ENCODE measurements around the gene HIC1. TPM values are rescaled to one million over a fixed set of nuclear protein-coding genes. Genes with fewer than 3 reads are reported as not detected.

Gene HIC1
- total RNA-seq, 4 donors from 2014 or later = 2.1 to 14.1 (median 5.9) TPM

GRCh38 chr17:2044263-2044894 is 10.5 kb upstream of the HIC1 start:
- Histone ChIP-seq H3K36me3 (peaks cover 0 to 30% (median 6%) of the 10 kb centered on the region in 3 donors), H3K9me3 (no peaks in the 10 kb centered on the region)
- DNase-seq = no peak

DNA sequence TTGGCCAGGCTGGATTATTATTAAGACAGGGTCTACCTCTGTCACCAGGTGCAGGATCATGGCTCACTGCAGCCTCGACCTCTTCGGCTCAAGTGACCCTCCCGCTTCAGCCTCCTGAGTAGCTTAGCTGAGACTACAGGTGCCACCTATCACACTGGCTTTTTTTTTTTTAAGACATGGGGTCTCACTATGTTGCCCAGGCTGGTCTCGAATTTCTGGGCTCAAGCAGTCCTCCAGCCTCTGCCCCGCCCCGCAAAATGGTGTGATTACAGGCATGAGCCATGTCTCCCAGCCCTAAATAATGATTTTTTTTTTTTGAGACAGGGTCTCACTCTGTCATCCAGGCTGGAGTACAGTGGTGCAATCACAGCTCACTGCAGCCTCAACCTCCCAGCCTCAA is 7.3 kb upstream of the HIC1 start:
- H3K9me3 ChIP-seq = no peaks in the 10 kb centered on the region
- 95 to 97% methylated on average over 6 of the region's 6 CpGs for WGBS, 2 donors
- H3K36me3 ChIP-seq = peaks cover 0 to 18% (median 6%) of the 10 kb centered on the region in 3 donors
- peaks cover 0 to 22% (median 0%) of the 10 kb centered on the region in 4 donors for H3K27me3 ChIP-seq
- no peak overlapping the region for H3K27ac ChIP-seq
- TF ChIP-seq CTCF (IDR thresholded peaks at IDR 0.05) = no peak
- no peak for TF ChIP-seq POLR2A (IDR thresholded peaks at IDR 0.05)
- DNase-seq = no peak
- no peak overlapping the region for H3K4me3 ChIP-seq
- H3K4me1 ChIP-seq = peaks cover 25 to 52% (median 39%) of the 10 kb centered on the region in 3 donors
- intact Hi-C loops (cut with DNase I) = no loop called here

More at GRCh38 chr17:2044263-2044894, 10.5 kb upstream of the HIC1 start:
- H3K4me1 ChIP-seq = peaks cover 22 to 47% (median 37%) of the 10 kb centered on the region in 3 donors
- H3K27me3 ChIP-seq = no peaks in the 10 kb centered on the region
- WGBS, 2 donors = 89 to 91% methylated on average over 5 of the region's 5 CpGs
- intact Hi-C loops (cut with DNase I) = no loop called here
- H3K4me3 ChIP-seq = no peak overlapping the region
- no peak for TF ChIP-seq POLR2A (IDR thresholded peaks at IDR 0.05)
- TF ChIP-seq CTCF (IDR thresholded peaks at IDR 0.05) = no peak
- peak overlapping the region in 1 of 4 donors; percentile 94 for H3K27ac ChIP-seq

GRCh38 chr17:2048805-2049204 is 6.1 kb upstream of the HIC1 start:
- peaks cover 0 to 7% (median 0%) of the 10 kb centered on the region in 3 donors for H3K36me3 ChIP-seq
- TF ChIP-seq CTCF (IDR thresholded peaks at IDR 0.05) (no peak), POLR2A (IDR thresholded peaks at IDR 0.05) (no peak)
- peaks cover 23 to 49% (median 33%) of the 10 kb centered on the region in 3 donors for H3K4me1 ChIP-seq
- DNase-seq = no peak
- no peaks in the 10 kb centered on the region for H3K9me3 ChIP-seq
- no peak overlapping the region for H3K27ac ChIP-seq
- 4 to 21% methylated on average over 9 of the region's 9 CpGs for WGBS, 2 donors
- intact Hi-C loops (cut with DNase I) = no loop called here
- H3K27me3 ChIP-seq = peaks cover 0 to 32% (median under 1%) of the 10 kb centered on the region in 4 donors
- H3K4me3 ChIP-seq = peak overlapping the region in 2 of 4 donors; percentile 81 to 95

- 10 to 37% methylated on average over 5 to 12 of the region's 104 CpGs for WGBS, 2 donors
- peaks cover 0 to 40% (median 3%) of the 10 kb centered on the region in 4 donors for H3K27me3 ChIP-seq
- DNase-seq = no peak
- H3K4me3 ChIP-seq = peak overlapping the region; percentile 55 to 95 (median 70)
- H3K4me1 ChIP-seq = peaks cover 28 to 49% (median 32%) of the 10 kb centered on the region in 3 donors
- H3K36me3 ChIP-seq = no peaks in the 10 kb centered on the region
- intact Hi-C loops (cut with DNase I) = no loop called here
- peak overlapping the region; percentile 59 to 79 (median 72) for H3K27ac ChIP-seq
- no peaks in the 10 kb centered on the region for H3K9me3 ChIP-seq
- no peak for TF ChIP-seq CTCF (IDR thresholded peaks at IDR 0.05)
- TF ChIP-seq POLR2A (IDR thresholded peaks at IDR 0.05) = no peak
These were observed 5.3 kb upstream of the HIC1 start for GRCh38 chr17:2049333-2050299.
